ENCODE data around the gene HES2.

Gene HES2

GRCh38 chr1:6399294-6399693 is 20.4 kb downstream of the HES2 start:
- TF ChIP-seq TSHZ2 (CRISPR knock-in tag; IDR thresholded peaks at IDR 0.05) (no peak), CSDC2 (CRISPR knock-in tag; IDR thresholded peaks at IDR 0.05) (no peak), BACH2 (CRISPR knock-in tag; IDR thresholded peaks at IDR 0.05; ENCODE audit: borderline replicate concordance) (no peak), GLIS3 (CRISPR knock-in tag; IDR thresholded peaks at IDR 0.05) (no peak), ISL1 (CRISPR knock-in tag; IDR thresholded peaks at IDR 0.05) (no peak), OSR1 (CRISPR knock-in tag; IDR thresholded peaks at IDR 0.05) (no peak), ZNF565 (CRISPR knock-in tag; conservative IDR thresholded peaks at IDR 0.05; ENCODE audit: low read depth) (no peak), ZNF70 (CRISPR knock-in tag; IDR thresholded peaks at IDR 0.05) (no peak), PPARA (CRISPR knock-in tag; IDR thresholded peaks at IDR 0.05; ENCODE audit: borderline replicate concordance) (no peak), SNAI2 (CRISPR knock-in tag; IDR thresholded peaks at IDR 0.05) (no peak), CREB5 (CRISPR knock-in tag; IDR thresholded peaks at IDR 0.05; ENCODE audit: low read depth) (no peak)

GRCh38 chr1:6397844-6398441 is 21.8 kb downstream of the HES2 start:
- no peak for ATAC-seq
- no peak for TF ChIP-seq PATZ1 (CRISPR knock-in tag; IDR thresholded peaks at IDR 0.05; ENCODE audit: borderline replicate concordance)
- TF ChIP-seq ZNF8 (CRISPR knock-in tag; IDR thresholded peaks at IDR 0.05): no peak
- TF ChIP-seq TCF4 (CRISPR knock-in tag; IDR thresholded peaks at IDR 0.05; ENCODE audit: borderline replicate concordance): no peak
- no peak for TF ChIP-seq TSHZ2 (CRISPR knock-in tag; IDR thresholded peaks at IDR 0.05)
- TF ChIP-seq BACH2 (CRISPR knock-in tag; IDR thresholded peaks at IDR 0.05; ENCODE audit: borderline replicate concordance): no peak
- no peak for TF ChIP-seq ESRRG (CRISPR knock-in tag; IDR thresholded peaks at IDR 0.05)
- no peak for TF ChIP-seq TOX (CRISPR knock-in tag; IDR thresholded peaks at IDR 0.05; ENCODE audit: borderline replicate concordance)
- no peak for TF ChIP-seq CREB5 (CRISPR knock-in tag; IDR thresholded peaks at IDR 0.05; ENCODE audit: low read depth)
- TF ChIP-seq ZNF70 (CRISPR knock-in tag; IDR thresholded peaks at IDR 0.05): no peak
- no peak for TF ChIP-seq CSRNP3 (CRISPR knock-in tag; IDR thresholded peaks at IDR 0.05)
- TF ChIP-seq PPARA (CRISPR knock-in tag; IDR thresholded peaks at IDR 0.05; ENCODE audit: borderline replicate concordance): no peak
- no peak for TF ChIP-seq POU6F1 (CRISPR knock-in tag; IDR thresholded peaks at IDR 0.05; ENCODE audit: borderline replicate concordance, low read depth)
- TF ChIP-seq ARNTL (CRISPR knock-in tag; IDR thresholded peaks at IDR 0.05; ENCODE audit: borderline replicate concordance, low read depth): no peak
- no peak for TF ChIP-seq SNAI2 (CRISPR knock-in tag; IDR thresholded peaks at IDR 0.05)
- TF ChIP-seq GLIS3 (CRISPR knock-in tag; IDR thresholded peaks at IDR 0.05): no peak
- TF ChIP-seq ZFP30 (CRISPR knock-in tag; IDR thresholded peaks at IDR 0.05): no peak
- no peak for TF ChIP-seq OSR1 (CRISPR knock-in tag; IDR thresholded peaks at IDR 0.05)
- TF ChIP-seq RARB (CRISPR knock-in tag; IDR thresholded peaks at IDR 0.05): no peak
- TF ChIP-seq ZFP3 (CRISPR knock-in tag; IDR thresholded peaks at IDR 0.05): no peak

More at GRCh38 chr1:6399294-6399693, 20.4 kb downstream of the HES2 start:
- ATAC-seq: no peak

Measured in SK-N-SH treated with all-trans-retinoic acid at 6 μM for 48 hours (cell line).